Ovary (tissue), 9 donors: Measurements from ENCODE around the gene SEC11A. TPM values are rescaled to one million over a fixed set of nuclear protein-coding genes. Genes with fewer than 3 reads are reported as not detected.

Experiments
- DNase-seq, 5 donors: peaks; one replicate each; pipeline ENCODE4 v3.0.0-alpha.2; 2019 to 2020
- H3K27ac ChIP-seq, 2 donors: fragments of 200-600 bp; one replicate each; pipeline versions ENCODE4 v1.5.1 to v1.8.0; 2019 to 2022
- H3K27me3 ChIP-seq: fragments of 200-600 bp; one replicate; pipeline ENCODE4 v1.8.0; 2022
- H3K36me3 ChIP-seq: fragments of 200-600 bp; sonication (generic); one replicate; pipeline ENCODE4 v1.5.1; 2019
- H3K4me1 ChIP-seq: one replicate; pipeline ENCODE4 v1.8.1; 2013; ENCODE audit warnings: mild to moderate bottlenecking, moderate library complexity; ENCODE audit not compliant: insufficient read depth
- H3K4me3 ChIP-seq: fragments of 200-600 bp; sonication (generic); one replicate; pipeline ENCODE4 v1.5.1; 2017
- H3K9me3 ChIP-seq, 2 donors: fragments of 200-600 bp in 1 of 2; sonication (generic) in 1 of 2; one replicate each; pipeline versions ENCODE4 v1.5.1 to v1.8.1; 2013 to 2019; ENCODE audit warnings: mild to moderate bottlenecking in 1 of 2, moderate library complexity in 1 of 2
- EP300 ChIP-seq: sonication (generic); formaldehyde crosslinking; IDR thresholded peaks from one replicate; pipeline ENCODE4 v1.6.1; 2017; ENCODE audit warnings: antibody characterized with exemption
- POLR2A ChIP-seq: fragments of 450-650 bp; IDR thresholded peaks from one replicate; pipeline ENCODE4 v1.6.1; 2017; ENCODE audit warnings: antibody characterized with exemption, mild to moderate bottlenecking, moderate library complexity
- WGBS, 3 donors: extraction: QIAGEN DNeasy Blood & Tissue Kit in 1 of 3; methylation state at CpG; one replicate each; pipeline versions ENCODE4 v1.1.5 to v1.1.7; 2013 to 2017; 5-methylcytosine and 5-hydroxymethylcytosine counted together
- intact Hi-C, 4 donors: fragments of 100-400 bp; cut with DNase I; formaldehyde crosslinking; loops; one replicate each; pipeline versions ENCODE4 v1.11.0 to v1.15.1; 2022 to 2023
- polyA plus RNA-seq, 2 donors: library from polyadenylated mRNA; stranded (reverse); fragments of 200-250 nt in 1 of 2; fragments of 350-450 nt in 1 of 2; fragmentation: Illumina TruSeq in 1 of 2; extraction: RNeasy Lipid Tissue Mini Kit (QIAGEN cat#74804) in 1 of 2; gene quantifications; one replicate each; pipeline ENCODE4 v1.2.3, GENCODE V29; 2013 to 2014
- total RNA-seq, 7 donors: library from RNA; depleted of rRNA in 2 of 7; stranded (reverse); fragments of >200 nt in 2 of 7; fragmentation: NEBNext Ultra II Directional in 3 of 7; extraction: Animal tissue kit (Norgen Biotek cat#: 25700) in 3 of 7; gene quantifications; one replicate each; pipeline versions ENCODE4 v1.1.0 to v1.2.4, GENCODE V29; 2016 to 2023
- TF ChIP-seq, protein P1 (sequence below), 3 donors: fragments of 450-650 bp in 2 of 3; fragments of 200-600 bp in 1 of 3; IDR thresholded peaks; one replicate each; pipeline versions ENCODE4 v1.5.1 to v1.8.0; 2016 to 2022; ENCODE audit warnings: antibody characterized with exemption in 3 of 3, mild to moderate bottlenecking in 1 of 3
- donor health status: DM: no; HTN: no; CAD: no; lungs with moderate emphysema.
- donor health status: DM: no; HTN: no; CAD: no.
- donor health status: Bipolar disorder and iron deficiency.
- donor health status: DM: yes; HTN: yes; CAD: no.
- donor health status: DM: no; HTN: no; CAD: no.
- donor health status: DM: yes; HTN: yes; CAD: no.

Gene SEC11A
- total and polyA plus RNA-seq, 9 donors, result 118 to 237 (median 175) TPM

GRCh38 chr15:84653910-84654688, 61.8 kb downstream of the SEC11A start, which contains the start of gene WDR73:
WDR73 (minus strand) TSS chr15:84654283; CDS start chr15:84654274, 9 bp downstream.
- Histone ChIP-seq H3K27ac (peak within 1 kb of the TSS; percentile 61 to 69), H3K4me1 (peaks cover 2% of the 10 kb centered on the region), H3K9me3 (no peaks in the 10 kb centered on the region), H3K27me3 (no peaks in the 10 kb centered on the region), H3K4me3 (peak within 1 kb of the TSS; percentile 82), H3K36me3 (no peaks in the 10 kb centered on the region)
- TF ChIP-seq, protein P1, sequence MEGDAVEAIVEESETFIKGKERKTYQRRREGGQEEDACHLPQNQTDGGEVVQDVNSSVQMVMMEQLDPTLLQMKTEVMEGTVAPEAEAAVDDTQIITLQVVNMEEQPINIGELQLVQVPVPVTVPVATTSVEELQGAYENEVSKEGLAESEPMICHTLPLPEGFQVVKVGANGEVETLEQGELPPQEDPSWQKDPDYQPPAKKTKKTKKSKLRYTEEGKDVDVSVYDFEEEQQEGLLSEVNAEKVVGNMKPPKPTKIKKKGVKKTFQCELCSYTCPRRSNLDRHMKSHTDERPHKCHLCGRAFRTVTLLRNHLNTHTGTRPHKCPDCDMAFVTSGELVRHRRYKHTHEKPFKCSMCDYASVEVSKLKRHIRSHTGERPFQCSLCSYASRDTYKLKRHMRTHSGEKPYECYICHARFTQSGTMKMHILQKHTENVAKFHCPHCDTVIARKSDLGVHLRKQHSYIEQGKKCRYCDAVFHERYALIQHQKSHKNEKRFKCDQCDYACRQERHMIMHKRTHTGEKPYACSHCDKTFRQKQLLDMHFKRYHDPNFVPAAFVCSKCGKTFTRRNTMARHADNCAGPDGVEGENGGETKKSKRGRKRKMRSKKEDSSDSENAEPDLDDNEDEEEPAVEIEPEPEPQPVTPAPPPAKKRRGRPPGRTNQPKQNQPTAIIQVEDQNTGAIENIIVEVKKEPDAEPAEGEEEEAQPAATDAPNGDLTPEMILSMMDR (IDR thresholded peaks at IDR 0.05), result no peak
- no peak for TF ChIP-seq EP300
- peak; percentile 85 for TF ChIP-seq POLR2A
- intact Hi-C loops, result loop anchor here in 3 of 4 donors (10.0 kb wide), 4 partner anchors 49 to 271 kb away; partner anchors contain the start of gene ZSCAN2 (in 1 of the 3)
- DNase-seq, result peak; percentile 98 to 99 (median 99)
- 0 to 1% (median 0%) methylated on average over 46 to 49 of the region's 49 CpGs for WGBS, 3 donors

DNA sequence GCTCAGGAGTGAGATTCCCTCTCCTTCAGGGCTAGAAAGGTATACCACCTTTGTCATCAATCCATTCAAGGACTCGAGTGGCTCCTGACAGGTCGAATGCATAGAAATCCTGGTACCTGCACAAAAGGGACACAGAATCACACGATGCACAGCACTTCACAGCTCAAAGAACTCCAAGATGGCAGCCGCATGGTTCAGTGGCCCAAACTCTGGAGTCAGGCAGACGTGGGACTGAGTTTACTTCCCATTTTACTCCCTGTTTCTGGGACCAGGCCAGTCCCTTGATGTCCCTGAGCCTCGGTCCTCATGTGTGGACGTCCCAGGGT, 62.4 kb downstream of the SEC11A start:
- Histone ChIP-seq H3K27me3 (no peaks in the 10 kb centered on the region), H3K4me1 (peaks cover 2% of the 10 kb centered on the region), H3K36me3 (no peaks in the 10 kb centered on the region), H3K4me3 (peak overlapping the region; percentile 82), H3K27ac (peak overlapping the region; percentile 61 to 69), H3K9me3 (no peaks in the 10 kb centered on the region)
- 9 to 15% (median 13%) methylated on average over 7 of the region's 7 CpGs for WGBS, 3 donors
- no peak for DNase-seq
- TF ChIP-seq, protein P1 (IDR thresholded peaks at IDR 0.05), result no peak
- TF ChIP-seq EP300 (no peak), POLR2A (no peak)
- intact Hi-C loops, result loop anchor here in 3 of 4 donors (10.0 kb wide), 4 partner anchors 49 to 271 kb away; partner anchors contain the start of gene ZSCAN2 (in 1 of the 3)

DNA sequence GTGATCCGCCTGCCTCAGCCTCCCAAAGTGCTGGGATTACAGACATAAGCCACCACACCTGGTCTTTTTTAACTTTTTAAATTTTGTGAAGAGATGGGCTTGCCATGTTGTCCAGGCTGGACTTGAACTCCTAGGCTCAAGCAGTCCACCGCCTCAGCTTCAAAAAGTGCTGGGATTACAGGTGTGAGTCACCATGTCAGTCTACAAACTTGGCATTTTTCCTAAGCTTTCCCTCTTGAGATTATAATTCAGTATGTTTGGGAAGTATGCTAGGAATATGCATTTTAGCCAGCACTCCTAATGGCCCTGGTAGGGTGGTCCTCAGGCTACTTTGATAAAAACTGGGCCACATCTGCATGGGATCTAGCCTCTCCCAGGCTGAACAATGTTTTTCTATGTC, 66.2 kb downstream of the SEC11A start:
- H3K27ac ChIP-seq, result no peak overlapping the region
- H3K27me3 ChIP-seq, result no peaks in the 10 kb centered on the region
- H3K36me3 ChIP-seq, result no peaks in the 10 kb centered on the region
- intact Hi-C loops, result loop anchor here in 3 of 4 donors (10.0 kb wide), 4 partner anchors 45 to 275 kb away; partner anchors contain the start of gene ZSCAN2 (in 1 of the 3)
- WGBS, 3 donors, result 86 to 94% (median 89%) methylated on average over 2 of the region's 2 CpGs
- no peak overlapping the region for H3K4me3 ChIP-seq
- peaks cover 2% of the 10 kb centered on the region for H3K4me1 ChIP-seq
- no peak for TF ChIP-seq EP300
- no peak for TF ChIP-seq POLR2A
- TF ChIP-seq, protein P1 (IDR thresholded peaks at IDR 0.05), result no peak
- DNase-seq, result no peak
- H3K9me3 ChIP-seq, result no peaks in the 10 kb centered on the region

GRCh38 chr15:84648539-84648938, 67.4 kb downstream of the SEC11A start:
- intact Hi-C loops, result no loop called here
- H3K36me3 ChIP-seq, result no peaks in the 10 kb centered on the region
- H3K4me1 ChIP-seq, result peaks cover 2% of the 10 kb centered on the region
- no peaks in the 10 kb centered on the region for H3K9me3 ChIP-seq
- no peak for DNase-seq
- TF ChIP-seq POLR2A (no peak), EP300 (no peak)
- TF ChIP-seq, protein P1 (IDR thresholded peaks at IDR 0.05), result no peak
- H3K27ac ChIP-seq, result no peak overlapping the region
- no peak overlapping the region for H3K4me3 ChIP-seq
- WGBS, 3 donors, result 57 to 62% (median 60%) methylated on average over 3 of the region's 3 CpGs
- H3K27me3 ChIP-seq, result no peaks in the 10 kb centered on the region
